GM18909 (cell line): ENCODE measurements around the gene AUTS2.
A peak's percentile ranks its signal among the peaks of the same experiment; 100 is the strongest.

Experiments
- ATAC-seq: cut with Tn5 transposase; IDR thresholded peaks from one replicate; pipeline ENCODE4 v1.9.1; 2021; ENCODE audit warnings: mild to moderate bottlenecking; ENCODE audit not compliant: unreplicated experiment, poor library complexity

AUTS2 gene

DNA sequence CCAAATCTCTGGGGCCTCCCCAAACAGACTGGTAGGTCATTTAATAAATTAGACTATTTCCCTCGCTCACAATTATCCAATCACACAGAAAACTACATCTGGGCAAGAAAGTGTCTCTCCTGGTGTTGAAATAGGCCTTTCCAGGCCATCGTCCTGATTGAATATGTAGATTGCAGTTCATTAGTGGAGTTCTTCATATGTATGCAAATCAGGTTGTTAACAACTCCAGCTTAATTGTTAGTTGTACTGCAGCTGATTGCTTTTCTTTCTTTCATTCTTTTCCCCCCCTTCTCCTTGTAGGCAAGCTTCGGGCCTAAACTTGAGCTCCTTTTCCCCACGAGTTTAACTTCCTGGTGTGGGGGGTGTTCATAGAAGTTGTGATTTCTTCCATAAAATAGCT is 1174.6 kb downstream of the AUTS2 start:
- no peak for ATAC-seq

DNA sequence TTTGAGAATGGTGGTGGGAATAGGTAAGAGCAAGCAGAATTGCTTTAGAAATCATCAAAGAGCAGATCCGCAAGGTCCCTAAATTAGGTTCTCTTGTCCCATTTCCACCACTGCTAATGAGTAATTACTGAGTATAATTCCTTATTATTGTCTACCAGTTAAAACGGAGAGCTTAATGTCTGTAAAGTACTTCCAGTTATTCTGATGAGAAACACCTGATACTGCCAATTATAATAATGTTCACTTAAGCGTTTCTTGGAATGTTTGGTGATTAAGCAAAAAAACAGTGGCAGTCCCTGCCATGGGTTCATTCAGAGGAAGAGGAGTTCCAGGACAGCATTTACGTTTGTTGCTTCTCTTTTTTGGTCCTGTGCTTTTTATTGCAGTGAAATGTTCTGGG is 1175.1 kb downstream of the AUTS2 start:
- no peak for ATAC-seq

DNA sequence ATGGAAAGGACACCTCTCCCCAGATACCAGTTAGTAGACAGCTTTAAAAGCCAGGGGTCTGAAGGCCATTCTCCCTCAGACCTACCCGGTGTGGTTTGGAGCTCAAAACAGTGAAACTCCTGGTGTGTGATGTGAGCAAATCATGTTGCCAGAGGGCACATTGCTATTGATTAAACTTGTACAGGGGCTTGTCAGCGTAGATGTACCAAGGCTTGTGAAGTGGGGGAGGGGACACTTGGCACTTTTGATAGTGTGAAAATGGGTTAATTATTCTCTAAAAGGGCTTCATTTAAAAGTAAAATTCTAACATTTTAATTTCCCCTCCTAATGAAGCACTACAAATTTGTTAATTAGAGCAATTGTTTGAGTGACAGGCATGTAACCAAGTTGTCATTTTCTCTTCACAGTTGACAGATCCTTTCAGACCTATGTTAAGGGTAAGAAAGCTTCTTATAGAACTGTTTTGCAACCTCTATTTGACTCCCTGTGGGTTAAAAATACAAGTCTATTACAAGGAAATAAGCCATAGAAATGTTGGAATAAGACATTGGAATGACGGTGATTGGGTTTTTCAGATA is 1176.8 kb downstream of the AUTS2 start:
- ATAC-seq, result no peak

DNA sequence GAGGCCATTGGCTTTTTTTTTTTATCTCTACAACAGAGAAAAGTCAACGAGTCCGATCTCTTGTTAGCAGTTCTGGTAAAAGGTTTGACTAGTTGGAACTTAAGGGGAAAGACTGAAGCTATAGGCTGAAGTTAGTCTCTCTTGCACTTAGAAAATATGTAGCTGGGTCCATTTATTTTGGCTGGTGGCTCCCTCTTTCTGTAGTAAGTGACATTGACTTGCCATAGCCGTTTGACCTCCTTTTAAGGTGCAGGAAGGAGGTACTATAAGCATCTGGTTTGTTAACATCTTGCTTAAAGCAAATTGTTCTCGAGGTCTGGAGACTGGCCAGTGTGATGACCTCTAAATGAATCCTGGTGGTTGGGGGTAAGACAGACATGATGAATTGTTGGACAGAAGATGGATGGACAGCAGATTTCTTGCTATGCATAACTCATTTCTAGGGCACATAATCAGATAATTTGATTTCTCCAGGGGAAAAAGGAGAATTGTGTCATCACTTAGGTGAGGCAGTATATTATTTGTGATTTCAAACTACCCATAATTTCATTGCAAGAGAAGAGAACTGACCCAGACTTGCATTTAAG is 1177.4 kb downstream of the AUTS2 start:
- ATAC-seq, result peak; percentile 69

DNA sequence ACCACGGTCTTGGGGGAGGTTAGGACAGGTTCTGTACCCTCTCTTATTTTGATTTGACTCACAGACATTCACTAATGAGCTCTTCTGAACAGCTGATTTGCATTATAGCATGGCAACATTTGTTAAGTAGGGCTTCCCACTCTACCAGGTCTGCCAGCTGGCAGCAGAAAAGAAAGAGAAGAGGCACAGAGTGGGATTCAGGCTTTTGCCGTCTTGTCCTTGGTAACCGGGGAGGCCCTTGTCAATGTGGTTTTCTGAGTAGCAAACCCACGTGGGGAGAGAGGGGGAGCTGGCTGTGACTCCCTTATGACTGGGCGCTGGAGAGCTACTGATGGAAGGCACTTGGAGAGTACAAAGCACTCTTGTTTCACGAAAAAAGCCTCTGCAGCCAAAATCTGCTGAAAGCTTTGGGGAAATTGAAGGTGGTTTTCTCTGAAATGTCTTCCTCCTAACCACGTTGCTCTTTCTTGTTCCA is 1178.4 kb downstream of the AUTS2 start:
- no peak for ATAC-seq

DNA sequence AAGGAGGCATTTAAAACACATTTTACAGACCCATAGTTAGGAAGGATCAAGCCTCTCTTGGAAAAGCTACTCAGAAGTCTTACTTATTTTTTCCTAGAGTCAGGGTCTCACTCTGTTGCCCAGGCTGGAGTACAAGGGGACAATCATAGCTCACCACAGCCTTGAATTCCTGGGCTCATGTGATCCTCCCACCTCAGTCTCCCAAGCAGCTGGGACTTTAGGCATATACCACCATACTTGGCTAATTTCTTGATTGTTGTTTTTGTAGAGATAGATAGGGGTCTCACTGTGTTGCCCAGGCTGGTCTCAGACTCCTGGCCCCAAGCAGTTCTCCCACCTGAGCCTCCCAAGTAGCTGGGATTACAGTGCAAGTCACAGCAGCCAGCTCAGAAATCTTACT is 1179.0 kb downstream of the AUTS2 start:
- no peak for ATAC-seq

DNA sequence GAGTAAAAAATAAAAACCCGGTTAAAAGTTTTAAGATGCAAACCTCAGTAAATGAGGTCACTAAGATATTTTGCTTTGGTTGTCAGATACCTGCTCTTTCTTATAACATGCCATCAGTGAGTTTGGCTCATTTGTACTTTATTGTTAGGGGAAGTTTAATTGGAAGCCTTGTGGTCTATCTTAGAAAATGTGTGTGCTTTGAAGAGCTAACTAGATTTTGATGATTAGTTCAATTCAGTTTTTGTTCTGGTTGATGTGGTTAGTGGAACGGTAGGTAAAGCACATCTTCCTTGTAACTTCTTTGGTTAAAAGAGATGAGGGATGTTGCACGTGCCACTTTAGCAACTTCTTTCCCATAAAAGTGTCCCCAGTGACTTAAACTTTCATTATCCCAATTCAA is 1180.3 kb downstream of the AUTS2 start:
- ATAC-seq, result no peak

DNA sequence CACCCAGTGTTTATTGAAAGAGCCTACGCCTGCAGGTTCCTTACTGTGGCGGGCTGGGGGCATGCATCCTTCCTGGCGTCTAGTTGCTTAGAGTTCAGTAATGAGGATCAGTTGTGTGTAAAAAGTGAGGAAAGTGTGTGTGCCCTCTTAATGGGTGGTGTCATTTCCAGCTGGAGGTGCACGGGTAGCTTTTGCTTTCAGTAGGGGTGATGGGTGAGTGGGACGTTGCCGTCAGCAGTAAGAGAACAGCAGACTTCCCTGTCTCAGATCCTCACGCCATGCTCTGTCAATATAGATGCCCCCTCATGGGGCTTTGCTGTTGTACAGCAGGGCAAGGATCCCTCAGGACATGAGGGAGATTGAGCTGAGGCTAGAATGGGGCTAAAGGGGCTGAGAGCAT is 1181.0 kb downstream of the AUTS2 start:
- no peak for ATAC-seq

DNA sequence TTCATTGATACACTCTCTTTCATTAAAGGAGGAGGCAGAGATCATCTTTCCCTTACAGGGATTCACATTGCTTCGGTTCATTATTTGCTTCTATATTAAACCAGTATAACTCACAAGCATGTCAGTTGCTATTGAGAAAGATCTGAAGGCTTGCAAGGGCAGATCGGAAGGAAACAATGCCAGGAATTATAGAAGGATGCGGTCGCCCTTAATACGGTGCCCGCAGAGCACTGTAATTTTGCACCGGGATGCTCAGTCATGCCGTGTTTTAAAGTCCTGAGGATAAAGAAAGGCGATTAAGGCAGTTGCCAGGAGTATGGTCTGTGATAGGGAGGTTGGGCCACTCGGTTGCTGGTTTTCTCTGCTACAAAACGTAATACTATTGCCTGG is 1183.6 kb downstream of the AUTS2 start:
- ATAC-seq, result no peak

DNA sequence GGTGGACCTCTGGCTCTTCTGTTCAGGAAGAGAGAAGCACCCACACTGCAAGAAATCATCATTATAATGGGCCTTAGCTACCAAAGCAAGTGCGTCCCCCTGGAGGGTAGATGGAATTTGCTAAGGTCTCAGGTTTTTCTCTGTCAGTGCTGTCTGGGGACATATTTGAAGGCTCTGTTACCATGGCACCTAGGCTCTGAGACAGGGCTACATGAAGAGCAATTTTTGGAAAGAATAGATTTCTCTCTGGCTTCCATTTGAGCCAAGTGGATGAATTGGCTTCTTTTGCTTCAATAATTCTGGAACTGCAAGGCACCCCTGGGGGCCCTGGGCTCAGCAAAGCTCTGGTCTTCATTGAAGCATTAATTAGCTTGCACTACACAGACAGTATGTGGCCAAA is 1184.5 kb downstream of the AUTS2 start:
- ATAC-seq, result no peak

DNA sequence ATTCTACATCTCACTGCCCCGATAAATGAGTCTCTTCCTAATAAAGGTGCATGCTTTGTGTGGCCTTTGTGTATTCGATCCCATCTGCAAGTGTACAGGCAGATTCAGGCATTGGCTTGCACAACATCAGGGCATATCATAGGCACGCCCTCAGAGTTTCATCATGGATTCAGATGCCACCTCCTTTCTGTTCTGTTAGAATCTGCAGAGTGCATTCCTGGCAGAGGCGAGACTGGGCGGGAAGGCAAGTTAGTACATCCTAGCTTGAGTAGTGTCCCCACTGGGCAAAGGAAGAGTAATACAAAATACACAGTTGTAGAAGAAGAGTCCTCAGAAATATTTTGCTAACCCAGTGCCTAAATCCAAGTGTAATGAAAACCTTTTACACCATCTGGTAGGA is 1187.2 kb downstream of the AUTS2 start:
- ATAC-seq, result no peak

DNA sequence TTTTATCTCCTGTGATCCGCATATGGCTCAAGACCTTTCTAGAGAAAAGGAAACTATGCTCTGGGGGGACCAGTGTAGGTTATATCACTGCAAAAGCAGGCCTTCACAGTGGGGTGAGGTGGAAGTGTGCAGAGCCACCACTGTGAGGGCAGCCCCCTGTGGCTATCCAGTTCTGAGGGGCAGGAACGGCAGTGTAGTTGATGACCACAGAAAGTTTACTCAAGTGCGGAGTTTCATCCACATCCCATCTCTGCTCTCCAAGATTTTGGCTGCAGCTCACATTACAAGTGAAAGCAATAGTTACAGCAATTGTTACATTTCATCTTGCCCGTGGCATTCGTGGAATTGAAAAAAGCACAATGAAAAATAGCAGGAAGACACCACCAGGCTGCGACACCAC is 1187.8 kb downstream of the AUTS2 start:
- ATAC-seq, result no peak

DNA sequence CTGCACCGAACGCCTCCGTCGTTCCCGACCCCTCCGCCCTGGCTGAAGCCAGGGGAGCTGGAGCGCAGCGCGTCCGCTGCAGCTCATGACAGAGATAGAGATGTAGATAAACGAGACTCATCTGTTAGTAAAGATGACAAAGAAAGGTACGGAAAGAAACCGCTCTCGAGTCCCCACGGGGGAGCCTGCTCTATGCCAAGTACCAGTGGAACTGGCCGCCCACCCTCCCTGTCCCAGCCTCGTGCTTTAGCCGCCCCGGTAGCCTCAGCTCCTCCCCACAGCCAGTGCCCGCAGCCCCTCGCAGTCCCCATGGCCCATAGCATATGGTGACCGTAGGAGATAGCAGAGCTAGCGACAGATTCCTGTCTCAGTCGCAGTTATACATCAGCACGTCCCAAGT is 1189.0 kb downstream of the AUTS2 start:
- ATAC-seq, result no peak

DNA sequence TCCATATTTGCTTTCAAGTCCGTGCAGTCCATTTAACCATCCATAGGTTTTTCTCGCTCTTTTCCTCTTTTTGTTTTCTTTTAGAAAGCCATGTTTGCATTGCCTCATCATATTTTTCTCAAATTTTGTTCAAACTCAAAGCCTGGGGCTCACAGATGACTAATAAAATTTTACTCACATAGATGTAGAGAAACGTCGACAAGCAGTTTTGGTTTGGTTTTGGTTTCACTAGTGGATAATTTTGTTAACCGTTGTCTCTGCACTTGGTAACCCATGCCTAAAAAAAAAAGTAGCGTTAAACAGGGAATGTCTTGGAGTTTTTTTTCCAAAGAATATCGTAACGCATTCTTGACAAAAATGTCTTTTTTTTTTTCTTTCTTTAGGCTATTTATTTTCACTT is 1189.5 kb downstream of the AUTS2 start:
- no peak for ATAC-seq

DNA sequence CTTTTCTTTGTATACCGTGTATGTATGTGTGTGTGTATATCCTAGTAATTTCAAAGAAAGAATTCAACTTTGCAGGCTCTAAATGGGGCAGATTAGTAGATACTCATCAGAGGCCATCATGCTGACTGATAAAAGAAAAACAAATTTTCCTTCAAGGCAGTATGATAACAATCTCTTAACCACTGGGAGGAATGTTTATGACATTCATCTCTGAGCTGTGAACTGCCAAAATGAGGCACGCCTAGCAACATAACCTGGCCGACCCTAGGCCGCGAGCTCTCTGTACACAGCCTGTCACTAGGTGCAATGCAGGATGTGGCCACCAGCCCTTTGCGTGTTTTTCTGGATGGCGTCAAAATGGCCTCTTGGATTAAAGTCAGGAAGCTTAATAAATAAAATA is 1190.0 kb downstream of the AUTS2 start:
- ATAC-seq, result no peak

DNA sequence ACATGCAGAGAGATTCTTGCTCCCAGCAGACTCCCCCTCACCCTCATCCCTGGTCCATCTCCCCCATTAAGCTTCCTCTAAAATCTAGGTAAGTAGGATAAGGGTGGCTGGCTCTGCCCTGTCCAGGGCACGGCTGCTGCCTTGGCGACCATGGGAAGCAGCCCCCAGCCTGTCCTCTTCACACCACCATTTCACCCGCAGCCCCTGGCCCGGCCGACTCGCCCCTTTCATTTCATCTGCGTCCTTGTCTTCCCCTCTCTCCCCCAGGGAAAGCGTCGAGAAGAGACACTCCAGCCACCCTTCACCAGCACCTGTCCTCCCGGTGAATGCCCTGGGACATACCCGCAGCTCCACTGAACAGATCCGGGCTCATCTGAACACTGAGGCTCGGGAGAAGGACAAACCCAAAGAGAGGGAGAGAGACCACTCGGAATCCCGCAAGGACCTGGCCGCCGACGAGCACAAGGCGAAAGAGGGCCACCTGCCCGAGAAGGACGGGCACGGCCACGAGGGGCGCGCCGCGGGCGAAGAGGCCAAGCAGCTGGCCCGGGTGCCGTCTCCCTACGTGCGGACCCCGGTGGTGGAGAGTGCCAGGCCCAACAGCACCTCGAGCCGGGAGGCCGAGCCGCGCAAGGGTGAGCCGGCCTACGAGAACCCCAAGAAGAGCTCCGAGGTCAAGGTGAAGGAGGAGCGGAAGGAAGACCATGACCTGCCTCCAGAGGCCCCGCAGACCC is 1191.4 kb downstream of the AUTS2 start:
- ATAC-seq, result no peak

DNA sequence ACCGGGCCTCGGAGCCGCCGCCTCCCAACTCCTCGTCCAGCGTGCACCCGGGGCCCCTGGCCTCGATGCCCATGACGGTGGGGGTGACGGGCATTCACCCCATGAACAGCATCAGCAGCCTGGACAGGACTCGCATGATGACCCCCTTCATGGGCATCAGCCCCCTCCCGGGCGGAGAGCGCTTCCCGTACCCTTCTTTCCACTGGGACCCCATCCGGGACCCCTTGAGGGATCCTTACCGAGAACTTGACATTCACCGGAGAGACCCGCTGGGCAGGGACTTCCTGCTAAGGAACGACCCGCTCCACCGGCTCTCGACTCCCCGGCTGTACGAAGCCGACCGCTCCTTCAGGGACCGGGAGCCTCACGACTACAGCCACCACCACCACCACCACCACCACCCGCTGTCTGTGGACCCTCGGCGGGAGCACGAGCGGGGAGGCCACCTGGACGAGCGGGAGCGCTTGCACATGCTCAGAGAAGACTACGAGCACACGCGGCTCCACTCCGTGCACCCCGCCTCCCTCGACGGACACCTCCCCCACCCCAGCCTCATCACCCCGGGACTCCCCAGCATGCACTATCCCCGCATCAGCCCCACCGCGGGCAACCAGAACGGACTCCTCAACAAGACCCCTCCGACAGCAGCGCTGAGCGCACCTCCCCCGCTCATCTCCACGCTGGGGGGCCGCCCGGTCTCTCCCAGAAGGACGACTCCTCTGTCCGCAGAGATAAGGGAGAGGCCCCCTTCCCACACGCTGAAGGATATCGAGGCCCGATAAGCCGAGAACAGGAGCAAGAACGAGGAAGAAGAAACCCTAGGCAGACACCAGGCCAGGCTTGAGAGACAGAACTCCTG is 1192.2 kb downstream of the AUTS2 start:
- no peak for ATAC-seq

DNA sequence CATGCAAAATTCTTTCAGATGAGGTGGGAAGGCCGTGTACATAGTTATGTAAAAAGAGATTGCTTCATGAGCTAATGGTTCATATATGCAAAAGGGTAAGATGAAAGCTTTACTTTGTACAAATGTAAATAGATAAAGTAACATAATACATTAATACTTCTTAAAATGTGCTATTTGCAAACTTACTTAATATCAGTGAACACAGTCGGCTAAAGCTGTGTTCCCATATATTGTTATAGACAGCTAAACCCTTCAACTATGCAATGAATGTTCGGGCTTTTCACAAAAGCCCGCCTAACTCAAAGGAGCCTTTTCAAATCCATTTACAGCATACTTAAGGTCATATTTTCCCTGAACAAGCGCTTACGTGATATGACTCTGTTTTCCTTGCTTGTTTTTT is 1193.1 kb downstream of the AUTS2 start:
- no peak for ATAC-seq

DNA sequence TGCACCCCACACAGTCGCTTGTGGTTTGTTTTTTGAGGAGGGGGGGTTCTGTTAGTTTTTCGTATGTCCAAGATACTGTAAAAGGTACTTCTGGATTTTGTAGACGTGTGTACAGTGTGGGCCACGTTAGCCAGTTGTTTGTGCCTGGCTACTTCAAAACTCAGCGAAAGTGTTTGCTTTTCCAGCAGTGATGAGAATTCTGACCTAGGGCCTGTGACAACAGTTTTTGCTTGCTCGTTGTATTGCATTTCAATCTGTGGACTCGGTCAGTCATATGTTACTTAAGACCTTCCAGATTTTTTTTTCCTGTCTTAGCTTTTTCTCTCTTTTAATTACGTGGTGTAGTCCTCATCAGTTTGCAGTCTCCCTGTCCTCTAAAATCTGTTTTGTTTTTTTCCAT is 1194.8 kb downstream of the AUTS2 start:
- ATAC-seq, result no peak

DNA sequence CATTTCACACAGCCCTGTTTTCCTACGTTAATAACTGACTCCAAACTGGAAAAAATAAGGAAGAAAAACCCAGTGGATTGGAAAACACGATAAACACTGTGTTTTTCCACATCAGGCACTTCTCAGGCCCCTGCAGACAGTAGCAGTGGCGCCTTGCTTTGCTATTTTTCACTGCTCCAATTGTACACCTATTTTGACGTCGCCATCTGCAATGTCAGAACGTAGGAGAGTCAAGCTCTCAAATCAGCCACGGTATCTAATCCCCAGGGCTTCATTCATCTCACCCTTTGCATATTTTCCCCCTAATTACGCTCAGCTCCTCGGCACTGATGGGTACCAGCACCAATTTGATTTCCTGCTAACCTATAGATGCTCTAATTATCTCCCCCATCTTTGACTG is 1195.5 kb downstream of the AUTS2 start:
- ATAC-seq, result no peak

DNA sequence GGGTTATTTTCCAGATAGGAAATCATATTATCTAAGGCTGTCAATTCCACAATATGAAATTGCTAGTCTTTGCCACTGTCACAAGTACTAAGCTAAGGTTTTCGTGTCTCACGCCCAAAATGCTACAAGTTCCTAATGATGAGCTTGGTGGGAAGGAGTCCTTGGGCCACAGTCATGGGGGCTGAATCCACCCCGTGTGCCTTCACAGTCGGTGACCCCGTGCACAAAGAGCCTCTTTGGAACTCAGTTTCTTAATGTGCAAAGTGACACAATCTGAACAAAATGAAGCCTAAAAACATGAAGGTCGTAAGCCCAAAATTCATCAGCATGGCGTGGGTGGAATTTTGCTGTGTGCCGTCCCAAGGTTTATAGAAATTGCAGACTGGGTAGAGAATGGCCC is 1196.7 kb downstream of the AUTS2 start:
- ATAC-seq, result no peak
